ENCODE data around the gene BPIFB2.
"Not testable (repeated sequence)": the region's sequence is repeated elsewhere in the genome, so short reads cannot be mapped to it uniquely, and the experiment has no call there.

Gene BPIFB2

DNA sequence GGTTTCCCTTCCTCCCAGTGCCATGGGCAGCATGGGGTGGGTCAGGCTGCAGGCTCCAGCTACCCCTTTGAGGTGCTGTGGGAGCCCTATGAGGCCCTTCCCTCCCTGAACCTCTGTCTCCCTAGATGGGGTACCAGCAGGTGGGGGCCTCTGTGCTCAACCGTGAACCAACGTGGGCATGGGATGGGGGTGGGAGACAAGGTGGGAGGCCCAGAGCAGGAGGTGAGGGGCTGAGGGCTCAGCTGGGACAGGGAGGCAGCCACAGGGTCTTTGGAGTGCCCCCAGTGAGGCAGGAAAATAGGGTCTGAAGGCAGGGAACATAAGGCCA, 36.6 kb upstream of the BPIFB2 start:
- no peak for DNase-seq

DNA sequence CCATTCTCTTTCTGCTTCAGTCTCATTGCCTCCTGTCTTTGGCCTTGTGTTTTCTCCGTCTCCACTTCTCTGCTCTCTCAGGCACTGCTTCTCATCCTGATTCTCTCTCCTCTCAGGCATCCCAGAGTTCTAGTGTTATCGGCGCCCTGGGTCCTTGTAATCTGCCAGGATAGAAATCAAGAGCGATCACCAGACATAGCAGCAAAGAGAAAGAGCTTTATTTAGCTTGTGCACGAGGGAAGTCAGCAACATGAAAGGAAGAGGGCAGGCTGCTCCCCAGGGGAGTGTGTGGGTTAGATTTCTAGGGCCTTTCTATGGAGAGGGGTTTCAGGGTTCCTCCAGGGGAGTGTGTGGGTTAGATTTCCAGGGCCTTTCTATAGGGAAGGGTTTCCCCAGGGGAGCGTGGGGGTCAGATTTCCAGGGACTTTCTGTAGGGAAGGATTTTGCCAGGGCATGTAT, 35.8 kb upstream of the BPIFB2 start:
- peak in 1 of 5 experiments; percentile 70 for DNase-seq

DNA sequence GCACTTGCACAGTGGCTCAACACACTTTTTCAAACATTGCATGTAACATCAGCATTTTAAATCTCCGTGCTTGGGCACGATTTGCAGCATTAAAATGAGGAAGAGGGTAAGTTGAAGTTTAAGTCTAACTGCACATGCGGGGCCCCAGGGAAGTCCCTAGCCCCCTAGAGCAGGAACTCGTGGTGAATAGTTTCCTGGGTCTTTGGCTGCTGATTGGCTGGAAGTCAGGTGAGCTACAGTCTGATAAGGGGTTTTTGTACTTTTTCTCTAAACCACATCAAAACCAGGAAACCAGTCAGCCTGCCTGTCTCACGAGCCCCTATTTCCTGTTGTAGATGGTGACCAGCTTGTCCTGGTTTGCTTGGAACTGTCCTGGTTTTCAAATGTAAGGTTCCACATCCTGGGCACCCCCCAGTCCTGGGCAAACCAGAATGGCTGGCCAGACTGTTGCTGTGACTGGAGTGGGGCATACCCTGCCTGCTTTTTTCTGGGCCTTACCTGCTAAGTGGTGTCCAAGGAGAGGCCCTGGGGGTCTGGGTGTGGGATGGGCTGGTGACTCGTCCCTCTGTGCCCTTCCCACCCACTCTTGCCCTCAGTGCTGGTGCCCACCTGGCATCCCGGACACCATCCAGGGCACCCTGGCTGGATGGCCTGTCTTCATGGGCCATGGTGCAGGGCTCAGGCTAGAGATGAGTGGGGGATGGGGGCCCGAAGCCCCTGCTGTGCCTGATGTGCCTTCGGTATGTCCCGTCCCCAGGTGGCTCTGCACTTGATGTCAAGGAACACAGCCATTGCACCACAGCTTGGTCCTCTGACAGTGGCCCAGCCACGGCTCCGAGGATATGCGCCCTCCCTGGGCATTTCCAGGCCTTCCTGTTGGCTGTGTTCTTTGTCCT, 35.1 kb upstream of the BPIFB2 start:
- DNase-seq: peak; percentile 44 to 99 (median 78)

DNA sequence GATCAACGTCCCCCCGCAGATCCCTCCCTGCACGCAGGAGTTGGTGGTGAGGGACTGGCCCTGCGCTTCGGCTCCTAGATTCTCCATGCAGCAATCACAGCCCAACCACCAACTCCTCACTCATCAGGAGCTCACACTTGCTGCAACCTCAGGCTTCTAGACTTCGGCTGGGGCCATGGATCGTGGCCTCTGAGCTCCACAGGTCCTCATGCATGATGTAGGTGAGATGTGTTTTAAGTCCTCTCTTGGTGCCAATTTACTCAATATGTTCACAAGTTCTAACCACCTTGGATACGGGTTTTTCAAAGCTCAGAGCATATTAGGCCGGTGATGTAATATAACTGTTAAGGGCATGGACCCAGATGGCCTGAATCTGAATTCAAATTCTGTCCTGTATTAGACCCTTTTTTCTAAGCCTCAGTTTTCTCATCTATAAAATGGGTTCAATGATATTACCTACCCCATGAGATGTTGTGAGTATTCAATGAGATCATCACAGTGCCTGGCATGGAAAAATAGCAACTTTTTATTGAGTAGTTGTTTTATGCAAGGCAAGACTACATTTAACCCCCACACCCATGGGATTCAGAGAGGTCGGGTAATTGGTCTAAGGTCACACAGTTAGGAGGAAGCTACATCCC, 34.3 kb upstream of the BPIFB2 start:
- peak in 2 of 5 experiments; percentile 10 to 53 for DNase-seq

DNA sequence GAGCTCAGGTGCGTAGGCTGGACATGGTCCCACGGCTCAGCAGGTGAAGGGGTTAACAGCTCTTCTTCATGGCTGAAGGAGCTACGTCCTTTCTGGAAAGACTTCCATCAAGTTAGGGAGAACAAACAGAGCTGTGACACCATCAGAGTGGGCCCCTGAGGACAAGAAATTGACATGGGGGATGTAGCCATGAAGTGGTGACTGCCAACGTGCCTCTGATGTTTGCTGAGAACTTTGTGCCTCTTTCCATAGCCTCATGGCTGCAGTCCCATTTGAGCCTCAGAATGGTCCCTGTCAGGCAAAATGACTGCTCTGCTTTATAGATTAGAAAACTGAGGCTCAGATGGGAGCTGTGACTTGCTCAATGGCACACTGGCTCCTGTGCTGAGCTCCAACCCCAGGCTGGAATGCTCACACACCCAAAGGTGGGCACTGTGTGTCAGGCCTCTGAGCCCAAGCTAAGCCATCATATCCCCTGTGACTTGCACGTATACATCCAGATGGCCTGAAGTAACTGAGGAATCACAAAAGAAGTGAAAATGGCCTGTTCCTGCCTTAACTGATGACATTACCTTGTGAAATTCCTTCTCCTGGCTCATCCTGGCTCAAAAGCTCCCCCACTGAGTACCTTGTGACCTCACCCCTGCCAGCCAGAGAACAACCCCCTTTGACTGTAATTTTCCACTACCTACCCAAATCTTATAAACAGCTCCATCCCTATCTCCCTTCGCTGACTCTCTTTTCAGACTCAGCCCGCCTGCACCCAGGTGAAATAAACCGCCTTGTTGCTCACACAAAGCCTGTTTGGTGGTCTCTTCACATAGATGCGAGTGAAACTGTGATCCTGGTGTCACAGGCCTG, 33.1 kb upstream of the BPIFB2 start:
- DNase-seq: not testable (repeated sequence)

DNA sequence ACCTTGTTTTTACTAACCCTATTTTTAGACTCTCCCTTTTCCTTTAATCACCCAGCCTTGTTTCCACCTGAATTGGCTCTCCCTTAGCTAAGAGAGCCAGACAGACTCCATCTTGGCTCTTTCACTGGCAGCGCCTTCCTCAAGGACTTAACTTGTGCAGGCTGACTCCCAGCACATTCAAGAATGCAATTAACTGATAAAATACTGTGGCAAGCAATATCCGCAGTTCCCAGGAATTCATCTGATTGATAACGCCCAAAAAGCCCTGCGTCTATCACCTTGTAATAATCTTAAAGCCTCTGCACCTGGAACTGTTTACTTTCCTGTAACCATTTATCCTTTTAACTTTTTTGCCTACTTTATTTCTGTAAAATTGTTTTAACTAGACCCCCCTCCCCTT, 32.4 kb upstream of the BPIFB2 start:
- not testable (repeated sequence) for DNase-seq

DNA sequence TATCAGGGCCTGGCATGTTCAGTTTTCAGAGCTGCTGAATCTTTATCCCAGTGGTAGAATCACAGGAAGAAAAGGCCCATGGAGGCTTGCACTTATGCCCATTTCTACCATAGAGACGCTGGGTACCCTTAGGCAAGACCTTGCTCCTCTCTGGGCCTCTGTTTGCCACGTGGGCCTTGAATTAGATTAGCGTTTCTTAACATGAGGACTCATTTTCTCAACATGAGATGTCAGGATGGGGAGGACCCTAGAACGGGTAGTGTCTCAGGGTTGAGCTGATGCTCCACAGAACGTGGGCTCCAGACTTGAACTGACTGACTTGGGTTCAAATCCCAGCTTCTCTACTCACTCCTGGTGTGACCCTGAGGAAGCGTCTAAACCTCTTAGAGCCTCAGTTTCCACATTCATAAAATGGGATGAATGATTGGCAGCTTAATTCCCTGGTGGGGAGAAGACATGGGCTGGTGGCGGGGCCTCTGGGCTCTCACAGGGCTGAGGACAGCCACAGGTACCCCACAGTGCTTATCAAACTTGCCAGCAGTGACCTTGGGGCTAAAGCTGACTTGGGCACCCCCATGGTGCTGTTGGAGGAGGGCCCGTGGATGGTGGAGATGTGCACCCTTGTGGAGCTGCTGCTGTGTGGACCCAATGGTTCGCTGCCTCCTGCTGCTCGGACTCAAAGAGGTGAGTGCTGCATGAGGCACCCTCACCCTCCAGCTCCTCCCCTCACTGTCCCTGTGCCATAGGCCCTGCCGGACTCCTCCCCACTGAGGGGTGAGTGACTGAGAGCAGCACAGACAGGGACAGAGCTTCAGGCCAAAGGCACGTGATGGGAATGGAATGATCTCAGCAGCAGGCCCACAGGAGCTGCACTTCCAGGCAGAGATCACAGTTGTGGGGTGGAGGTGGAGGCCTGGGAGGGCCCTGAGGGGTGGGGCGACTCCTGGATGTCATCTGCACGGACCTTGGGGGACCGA, 31.5 kb upstream of the BPIFB2 start:
- DNase-seq: no peak

DNA sequence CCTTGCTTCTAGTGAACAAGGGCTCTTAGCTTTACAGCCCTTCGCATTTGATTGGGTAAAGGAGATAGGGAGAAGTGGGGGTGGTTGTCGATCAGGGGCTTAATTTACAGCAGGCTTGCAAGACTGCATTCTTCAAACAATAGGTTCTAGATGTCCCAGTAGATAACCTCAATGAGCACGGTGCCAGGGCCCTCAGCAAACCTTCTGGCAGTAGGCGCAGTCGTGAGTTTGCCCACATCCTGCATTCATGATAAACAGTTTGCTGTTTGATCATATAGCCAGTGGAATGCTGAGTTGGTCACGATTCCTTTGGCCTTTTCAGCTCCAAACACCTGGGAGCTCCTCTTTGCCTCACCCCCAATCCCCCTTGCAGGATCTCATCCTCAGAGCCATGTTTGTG, 30.8 kb upstream of the BPIFB2 start:
- DNase-seq: peak in 1 of 5 experiments; percentile 83

DNA sequence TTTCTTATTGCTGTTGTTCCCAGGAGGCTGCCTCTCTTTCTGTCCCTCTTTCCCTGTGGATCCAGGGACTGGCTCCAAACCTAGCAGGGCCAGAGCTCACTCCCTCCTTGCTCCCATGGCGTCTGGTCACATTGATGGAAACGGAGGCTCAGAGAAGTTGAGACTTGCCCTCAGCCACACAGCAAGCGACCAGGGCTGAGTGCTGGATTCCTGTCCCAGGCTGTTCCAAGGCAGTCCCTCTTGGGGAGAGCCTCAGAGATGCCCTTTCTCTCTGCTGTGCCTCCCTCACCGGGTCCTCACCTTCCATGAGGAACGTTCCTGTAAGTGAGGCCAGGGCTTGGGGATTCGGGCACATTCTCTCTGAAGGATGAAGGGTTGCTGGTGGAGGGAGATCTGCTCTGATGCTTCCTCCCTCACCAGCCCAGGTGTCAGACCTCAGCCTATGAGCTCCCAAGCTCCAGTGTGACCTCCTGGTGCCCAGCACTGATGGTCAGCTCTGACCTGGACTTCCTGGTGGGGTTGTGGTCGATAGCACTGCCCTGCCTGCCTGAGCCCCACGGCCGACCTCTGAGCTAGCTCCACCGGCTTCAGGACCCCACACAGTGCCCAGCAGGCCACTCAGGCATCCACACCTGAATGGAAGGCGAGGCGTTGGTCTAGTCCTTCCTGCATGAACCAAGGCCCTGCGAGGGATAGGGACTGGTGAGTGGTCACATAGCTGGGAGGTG, 30.1 kb upstream of the BPIFB2 start:
- DNase-seq: no peak

DNA sequence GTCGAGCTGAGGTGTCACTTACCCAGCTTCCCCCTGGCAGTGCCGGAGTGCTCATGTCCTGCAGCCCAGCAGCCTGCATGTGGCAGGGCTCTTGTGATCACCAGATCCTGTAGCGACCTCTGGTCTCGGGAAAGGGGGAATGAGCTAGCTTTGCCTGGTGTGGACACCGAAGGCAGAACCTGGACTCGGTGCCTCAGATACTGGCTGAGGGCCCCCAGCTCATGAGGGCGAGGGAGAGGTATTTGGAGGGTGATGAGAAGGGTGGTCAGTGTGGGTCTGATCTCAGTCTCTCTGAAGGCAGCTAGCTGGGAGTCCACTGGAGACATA, 29.5 kb upstream of the BPIFB2 start:
- DNase-seq: no peak

DNA sequence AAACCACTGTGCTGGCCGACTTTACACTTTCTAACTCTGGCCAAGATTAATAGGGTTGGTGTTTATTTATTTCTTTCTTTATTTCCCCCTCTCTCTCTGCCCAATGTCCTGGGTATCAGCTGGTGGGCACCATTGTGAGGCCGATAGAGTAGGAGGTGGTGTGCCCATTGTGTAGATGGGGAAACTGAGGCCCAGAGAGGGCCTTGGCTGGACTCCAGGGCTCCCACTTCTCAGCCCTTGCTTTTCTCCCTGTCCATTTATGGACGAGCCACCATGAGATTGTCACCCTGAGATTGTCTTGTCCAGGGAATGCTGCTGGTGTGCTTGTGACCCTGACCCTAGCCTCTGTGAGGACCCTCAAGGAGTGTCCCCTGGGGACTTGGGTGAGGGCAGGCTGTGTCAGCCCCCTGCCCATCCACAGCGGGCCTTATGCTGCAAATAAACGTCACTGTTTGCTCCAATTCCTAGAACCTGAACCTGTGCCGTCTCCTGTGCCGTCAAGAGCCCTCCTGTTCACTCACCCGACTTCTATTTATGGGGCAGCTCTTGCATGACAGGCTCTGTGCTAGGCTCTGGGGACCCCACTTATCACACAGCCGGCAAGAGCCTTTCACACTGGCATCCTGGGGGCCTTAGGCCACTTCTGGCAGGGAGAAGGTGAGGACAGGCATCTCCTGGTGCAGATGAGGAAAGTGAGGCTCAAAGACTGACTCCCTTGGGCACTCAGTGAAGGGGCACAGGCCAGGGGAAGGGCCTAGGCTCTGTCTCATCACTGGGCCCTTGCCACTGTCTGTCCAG, 28.1 kb upstream of the BPIFB2 start:
- no peak for DNase-seq

DNA sequence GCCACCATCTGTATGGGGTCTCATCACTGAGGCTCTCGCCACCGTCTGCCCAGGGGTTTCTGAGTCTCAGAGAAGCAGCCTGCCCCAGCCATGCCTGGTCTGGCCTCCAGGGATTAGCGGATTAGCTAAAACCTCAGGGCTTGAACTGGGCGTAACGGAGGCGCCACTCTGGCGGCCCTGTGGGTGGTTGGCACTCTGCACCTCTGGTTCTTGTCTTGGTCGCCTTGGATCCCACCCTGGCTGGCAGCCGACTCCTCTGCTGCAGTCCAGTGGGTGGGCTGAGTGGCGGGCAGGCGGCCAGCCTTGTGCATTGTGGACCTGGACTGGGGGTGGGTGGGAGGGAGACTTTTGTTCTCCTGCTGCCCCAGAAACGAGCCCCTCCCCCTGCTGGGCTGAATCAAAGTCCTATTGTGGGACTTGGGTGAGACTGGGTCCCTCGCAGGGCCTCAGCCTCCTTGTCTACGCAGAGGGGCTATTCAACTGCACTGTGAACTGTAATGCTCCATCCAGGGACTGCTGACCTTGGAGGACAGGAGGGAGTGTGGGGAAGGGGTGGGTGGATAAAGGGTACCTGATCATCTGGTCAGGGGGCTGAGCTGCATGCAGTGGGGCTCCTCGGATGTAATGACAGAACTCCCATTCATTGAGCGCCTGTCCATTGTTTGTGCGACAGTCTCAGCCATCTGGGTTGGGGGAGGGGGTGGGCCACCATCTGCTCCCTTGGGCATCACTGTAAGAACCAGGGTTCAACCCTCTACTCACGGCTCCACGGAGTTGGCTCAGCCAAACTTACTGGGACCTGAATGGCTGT, 27.2 kb upstream of the BPIFB2 start:
- no peak for DNase-seq

DNA sequence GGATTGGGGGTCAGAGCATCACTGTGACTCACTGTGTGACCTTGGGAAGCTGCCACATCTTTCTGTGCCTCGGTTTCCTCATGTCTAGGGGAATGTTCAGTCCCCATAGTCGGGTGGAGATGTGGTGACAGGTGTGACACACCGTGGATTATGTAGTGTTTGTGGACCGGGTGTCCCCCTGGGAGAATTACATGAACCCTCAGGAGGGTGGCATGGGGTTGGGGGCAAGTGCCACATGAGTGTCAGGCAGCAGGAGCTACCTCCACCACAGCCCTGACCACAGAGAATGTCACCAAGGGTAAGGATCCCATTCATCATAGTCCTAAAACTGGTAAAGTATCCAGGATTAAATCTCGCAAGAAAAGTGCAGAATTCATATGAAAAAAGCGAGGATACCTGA, 26.5 kb upstream of the BPIFB2 start:
- DNase-seq: no peak

DNA sequence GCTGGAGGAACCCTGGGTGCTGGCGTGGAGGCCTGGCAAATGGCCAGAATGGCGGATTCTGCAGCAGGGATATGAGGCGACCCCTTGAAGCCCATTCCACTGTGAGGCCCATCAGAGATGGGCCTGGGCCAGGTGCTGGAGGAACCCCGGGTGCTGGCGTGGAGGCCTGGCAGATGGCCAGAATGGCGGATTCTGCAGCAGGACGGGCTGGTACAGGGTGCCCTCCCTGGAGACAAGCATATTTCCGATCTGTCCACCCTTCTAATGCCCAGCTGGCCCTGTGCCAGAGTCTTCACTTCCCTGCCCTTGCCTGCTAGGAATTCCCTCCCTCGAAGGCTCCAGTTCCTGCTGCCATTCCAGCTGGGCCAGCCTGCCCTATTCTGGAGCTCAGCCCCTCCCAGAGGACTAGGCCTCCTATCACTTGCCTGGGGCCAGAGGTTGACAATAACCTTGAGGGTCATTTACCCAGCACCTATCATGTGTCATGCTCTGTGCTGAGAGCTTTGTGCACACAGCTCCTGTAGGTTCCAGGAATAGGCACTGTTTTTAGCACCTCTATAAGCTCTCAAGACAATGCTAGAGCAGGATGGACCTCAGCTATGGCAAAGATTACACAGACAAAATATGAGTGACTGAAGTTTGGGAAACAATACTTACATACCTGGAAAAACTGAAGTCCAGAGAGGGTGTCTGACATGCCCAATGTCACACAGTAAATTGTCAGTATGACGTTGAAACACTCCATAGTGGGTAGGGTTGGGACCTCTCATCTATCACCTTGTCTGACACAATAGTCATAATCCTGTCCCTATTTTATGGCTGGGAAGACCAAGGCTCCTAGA, 24.7 kb upstream of the BPIFB2 start:
- no peak for DNase-seq

DNA sequence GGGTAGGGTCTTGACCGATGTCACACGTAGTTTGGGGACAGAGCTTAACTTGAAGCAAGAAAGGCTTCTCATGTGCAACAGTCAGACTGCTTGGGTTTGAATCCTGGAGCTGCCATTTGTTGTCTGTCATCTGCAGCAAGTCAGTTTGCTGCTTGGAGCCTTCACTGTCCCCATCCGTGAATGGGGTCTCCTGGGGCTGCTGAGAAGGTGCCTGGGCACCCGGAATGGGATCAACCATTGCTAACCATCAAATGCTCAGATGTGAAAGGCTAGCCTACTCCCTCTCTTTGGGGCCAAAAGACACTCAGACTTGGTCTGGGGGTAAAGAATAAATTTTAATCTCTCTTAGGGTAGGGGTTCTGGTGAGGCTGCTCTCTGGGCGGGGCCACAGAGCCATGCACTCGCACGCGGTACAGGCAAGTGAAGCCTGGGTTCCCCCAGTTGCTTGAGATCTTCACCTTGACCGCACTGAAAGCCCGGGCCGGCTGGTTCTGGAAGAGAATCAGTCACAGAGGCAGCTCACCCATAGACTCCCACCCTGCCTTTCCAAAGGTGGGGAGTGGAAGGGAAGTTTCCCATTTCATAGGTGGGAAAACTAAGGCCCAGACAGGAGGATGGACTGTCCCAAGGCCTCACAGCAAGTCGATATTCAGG, 23.9 kb upstream of the BPIFB2 start:
- no peak for DNase-seq

DNA sequence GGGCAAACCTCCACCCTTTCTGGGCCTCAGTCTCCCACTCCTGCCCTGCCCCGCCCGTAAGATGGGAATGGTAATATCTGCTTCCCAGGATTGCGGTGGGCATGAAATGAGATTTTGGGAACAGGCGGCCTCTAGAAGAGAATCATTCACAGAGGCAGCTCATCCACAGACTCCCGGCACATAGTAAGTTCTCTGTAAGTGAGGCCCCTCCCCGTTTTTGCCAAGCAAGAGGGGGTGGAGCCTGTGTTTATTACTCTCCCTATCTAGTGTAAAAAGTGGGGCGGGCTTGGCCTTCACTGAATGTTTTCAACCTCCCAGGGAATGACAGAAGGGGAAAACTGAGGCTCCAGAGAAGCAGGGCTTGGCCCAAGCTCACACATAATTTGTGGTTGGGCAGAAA, 23.3 kb upstream of the BPIFB2 start:
- no peak for DNase-seq

DNA sequence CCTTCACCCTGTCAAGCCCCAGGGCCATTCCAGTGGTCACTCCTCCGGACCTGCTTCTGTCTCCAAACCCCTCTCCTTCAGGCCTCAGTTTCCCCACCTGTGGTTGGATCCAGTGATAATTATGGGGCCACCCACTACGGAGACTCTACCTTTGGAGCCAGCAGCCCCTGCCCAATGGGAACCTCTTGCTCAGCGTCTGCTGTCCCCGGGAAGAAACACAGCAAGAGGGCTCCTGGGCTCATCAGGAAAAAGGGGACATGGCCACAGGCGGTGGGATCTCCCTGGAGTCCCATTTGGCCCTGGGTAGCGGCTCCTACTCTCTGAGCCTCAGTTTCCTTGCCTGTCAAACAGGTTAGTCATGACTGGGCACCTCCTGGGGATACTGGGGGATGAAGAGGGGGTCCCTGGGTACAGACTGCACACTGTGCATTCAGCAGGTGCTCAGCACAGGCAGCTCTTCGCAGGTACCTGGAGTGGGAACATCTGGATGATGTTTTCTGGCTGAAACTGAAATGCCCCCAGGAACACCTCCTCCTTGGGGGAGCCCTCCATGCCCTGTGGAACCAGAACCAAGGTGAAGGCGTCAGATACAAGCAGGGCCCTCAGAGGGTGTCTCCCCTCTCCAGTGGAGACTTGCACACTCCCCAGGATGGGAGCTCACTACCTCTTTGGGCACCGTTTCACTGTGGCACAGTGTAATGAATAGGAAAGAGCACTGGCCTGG, 22.7 kb upstream of the BPIFB2 start:
- no peak for DNase-seq

DNA sequence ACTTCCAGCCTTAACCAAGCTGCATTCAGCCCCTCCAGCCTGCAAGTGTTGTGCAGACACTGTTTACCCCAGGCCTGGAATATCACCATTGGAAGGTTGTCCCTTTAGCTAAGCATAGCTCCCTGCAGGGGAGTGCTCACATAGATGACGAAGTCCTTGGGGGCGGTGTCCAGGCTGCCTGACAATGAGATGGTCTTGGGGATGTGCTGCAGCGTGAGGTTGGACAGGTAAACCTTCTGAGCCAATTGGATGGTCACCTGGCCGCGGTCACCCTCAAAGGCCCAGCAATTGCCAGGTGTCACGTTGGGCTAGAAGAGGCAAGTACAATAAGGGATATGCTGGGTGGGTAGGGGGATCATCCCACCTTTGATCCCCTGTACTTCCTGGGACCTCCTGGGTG, 21.9 kb upstream of the BPIFB2 start:
- DNase-seq: no peak

All from T-helper 2 cell (primary cell).